22Rv1 (cell line): ENCODE results near the gene CNIH3.

Experiments
- ZFX ChIP-seq: fragments of 450-650 bp; IDR thresholded peaks from 2 replicates; pipeline ENCODE4 v1.6.1; 2017; ENCODE audit warnings: antibody characterized with exemption, borderline replicate concordance
- TF ChIP-seq, protein P1 (sequence below): fragments of 450-650 bp; IDR thresholded peaks from 2 replicates; pipeline ENCODE4 v1.5.1; 2017; ENCODE audit warnings: mild to moderate bottlenecking

- TF ChIP-seq, protein P1, sequence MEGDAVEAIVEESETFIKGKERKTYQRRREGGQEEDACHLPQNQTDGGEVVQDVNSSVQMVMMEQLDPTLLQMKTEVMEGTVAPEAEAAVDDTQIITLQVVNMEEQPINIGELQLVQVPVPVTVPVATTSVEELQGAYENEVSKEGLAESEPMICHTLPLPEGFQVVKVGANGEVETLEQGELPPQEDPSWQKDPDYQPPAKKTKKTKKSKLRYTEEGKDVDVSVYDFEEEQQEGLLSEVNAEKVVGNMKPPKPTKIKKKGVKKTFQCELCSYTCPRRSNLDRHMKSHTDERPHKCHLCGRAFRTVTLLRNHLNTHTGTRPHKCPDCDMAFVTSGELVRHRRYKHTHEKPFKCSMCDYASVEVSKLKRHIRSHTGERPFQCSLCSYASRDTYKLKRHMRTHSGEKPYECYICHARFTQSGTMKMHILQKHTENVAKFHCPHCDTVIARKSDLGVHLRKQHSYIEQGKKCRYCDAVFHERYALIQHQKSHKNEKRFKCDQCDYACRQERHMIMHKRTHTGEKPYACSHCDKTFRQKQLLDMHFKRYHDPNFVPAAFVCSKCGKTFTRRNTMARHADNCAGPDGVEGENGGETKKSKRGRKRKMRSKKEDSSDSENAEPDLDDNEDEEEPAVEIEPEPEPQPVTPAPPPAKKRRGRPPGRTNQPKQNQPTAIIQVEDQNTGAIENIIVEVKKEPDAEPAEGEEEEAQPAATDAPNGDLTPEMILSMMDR: no peak
- no peak for TF ChIP-seq ZFX
Measured at GRCh38 chr1:224670506-224670905, 54.4 kb downstream of the CNIH3 start.
